ENCODE results near the gene GCN1.
"Not testable (repeated sequence)": the region's sequence is repeated elsewhere in the genome, so short reads cannot be mapped to it uniquely, and the experiment has no call there.

DNA sequence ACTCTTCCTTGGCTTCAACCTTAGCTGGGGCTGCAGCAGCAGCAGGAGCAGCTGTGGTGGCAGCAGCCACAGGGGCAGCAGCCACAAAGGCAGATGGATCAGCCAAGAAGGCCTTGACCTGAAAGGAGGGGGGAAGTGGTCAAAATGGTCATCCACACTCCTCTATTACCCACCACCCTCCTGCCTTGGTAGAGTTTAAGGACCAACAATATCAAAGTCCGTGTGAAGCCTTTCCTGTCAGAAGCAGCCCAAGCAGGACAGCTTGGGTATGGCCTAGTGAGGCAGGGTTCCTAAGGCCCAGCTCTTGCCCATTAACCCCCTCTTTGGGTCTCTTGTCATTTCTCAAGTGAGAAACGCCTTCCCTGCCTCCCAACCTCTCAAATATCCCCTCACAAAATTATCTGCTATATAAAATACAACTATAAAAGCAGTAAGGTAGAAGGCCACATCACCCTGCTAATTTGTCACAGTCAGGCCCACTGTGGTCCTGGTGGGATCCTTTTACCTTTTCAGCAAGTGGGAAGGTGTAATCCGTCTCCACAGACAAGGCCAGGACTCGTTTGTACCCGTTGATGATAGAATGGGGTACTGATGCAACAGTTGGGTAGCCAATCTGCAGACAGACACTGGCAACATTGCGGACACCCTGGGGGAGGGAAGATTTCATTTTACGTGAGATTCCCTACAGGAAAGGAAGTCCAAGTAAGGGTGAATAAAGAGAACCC is 2.5 kb upstream of the GCN1 start:
- TF ChIP-seq, protein P1, sequence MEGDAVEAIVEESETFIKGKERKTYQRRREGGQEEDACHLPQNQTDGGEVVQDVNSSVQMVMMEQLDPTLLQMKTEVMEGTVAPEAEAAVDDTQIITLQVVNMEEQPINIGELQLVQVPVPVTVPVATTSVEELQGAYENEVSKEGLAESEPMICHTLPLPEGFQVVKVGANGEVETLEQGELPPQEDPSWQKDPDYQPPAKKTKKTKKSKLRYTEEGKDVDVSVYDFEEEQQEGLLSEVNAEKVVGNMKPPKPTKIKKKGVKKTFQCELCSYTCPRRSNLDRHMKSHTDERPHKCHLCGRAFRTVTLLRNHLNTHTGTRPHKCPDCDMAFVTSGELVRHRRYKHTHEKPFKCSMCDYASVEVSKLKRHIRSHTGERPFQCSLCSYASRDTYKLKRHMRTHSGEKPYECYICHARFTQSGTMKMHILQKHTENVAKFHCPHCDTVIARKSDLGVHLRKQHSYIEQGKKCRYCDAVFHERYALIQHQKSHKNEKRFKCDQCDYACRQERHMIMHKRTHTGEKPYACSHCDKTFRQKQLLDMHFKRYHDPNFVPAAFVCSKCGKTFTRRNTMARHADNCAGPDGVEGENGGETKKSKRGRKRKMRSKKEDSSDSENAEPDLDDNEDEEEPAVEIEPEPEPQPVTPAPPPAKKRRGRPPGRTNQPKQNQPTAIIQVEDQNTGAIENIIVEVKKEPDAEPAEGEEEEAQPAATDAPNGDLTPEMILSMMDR (optimal IDR thresholded peaks at IDR 0.05 in 1 of 3, IDR thresholded peaks at IDR 0.05 in 1 of 3, conservative IDR thresholded peaks at IDR 0.05 in 1 of 3; ENCODE audit: extremely low read depth in 1 of 3, insufficient read depth in 2 of 3, low read length in 3 of 3), result not testable (repeated sequence)
- not testable (repeated sequence) for TF ChIP-seq EZH2 (IDR thresholded peaks at IDR 0.05; ENCODE audit: low read length)
